Cardiac fibroblast (primary cell): Measurements from ENCODE around the gene MAPKAPK5.

ENCODE experiments used
- DNase-seq, 2 donors: peaks; one replicate each; pipeline versions ENCODE4 v3.0.0 to v3.0.0-alpha.2; 2010; ENCODE audit warnings: low read depth in 2 of 2
- H3K4me3 ChIP-seq, 2 donors: replicated peaks in 1 of 2; 1 replicate in 1 of 2; 2 replicates in 1 of 2; pipeline ENCODE4 v1.5.1; 2011; ENCODE audit warnings: low read depth in 2 of 2, low read length in 2 of 2, mild to moderate bottlenecking in 2 of 2, moderate library complexity in 1 of 2
- CTCF ChIP-seq: IDR thresholded peaks from one replicate; pipeline ENCODE4 v1.5.1; 2011; ENCODE audit warnings: low read depth, mild to moderate bottlenecking, low read length, inconsistent platforms

Gene MAPKAPK5

GRCh38 chr12:111846016-111846415, 4.0 kb downstream of the MAPKAPK5 start:
- H3K4me3 ChIP-seq = no peak overlapping the region
- peak; percentile 5 to 27 for DNase-seq
- no peak for TF ChIP-seq CTCF

- no peak for DNase-seq
- TF ChIP-seq CTCF = no peak
- no peak overlapping the region for H3K4me3 ChIP-seq
Observed at GRCh38 chr12:111850526-111850925, 8.5 kb downstream of the MAPKAPK5 start.

GRCh38 chr12:111858186-111858585, 16.2 kb downstream of the MAPKAPK5 start:
- no peak for DNase-seq
- no peak overlapping the region for H3K4me3 ChIP-seq
- no peak for TF ChIP-seq CTCF

GRCh38 chr12:111858778-111859177, 16.8 kb downstream of the MAPKAPK5 start:
- no peak for DNase-seq
- TF ChIP-seq CTCF = no peak
- H3K4me3 ChIP-seq = no peak overlapping the region

GRCh38 chr12:111864913-111865312, 22.9 kb downstream of the MAPKAPK5 start:
- DNase-seq = peak in 1 of 2 donors; percentile 9
- H3K4me3 ChIP-seq = no peak overlapping the region
- no peak for TF ChIP-seq CTCF

- no peak overlapping the region for H3K4me3 ChIP-seq
- no peak for TF ChIP-seq CTCF
- DNase-seq = no peak
Observed at GRCh38 chr12:111867531-111867930, 25.5 kb downstream of the MAPKAPK5 start.
